GM23248 (cell line): ENCODE results near the gene CCDC175. TPM values are rescaled to one million over a fixed set of nuclear protein-coding genes. Genes with fewer than 3 reads are reported as not detected.

Source experiments
- DNase-seq: peaks from one replicate; pipeline ENCODE4 v3.0.0-alpha.2; 2015
- H2AFZ ChIP-seq: fragments of 200-600 bp; sonication (generic); 2 replicates; pipeline ENCODE4 v1.6.1; 2016; ENCODE audit warnings: antibody characterized with exemption
- H3F3A ChIP-seq: fragments of 200-600 bp; sonication (generic); 2 replicates; pipeline ENCODE4 v1.6.1; 2016; ENCODE audit warnings: mild to moderate bottlenecking, antibody characterized with exemption, mixed run types; ENCODE audit not compliant: insufficient read depth
- H3K27ac ChIP-seq: fragments of 200-600 bp; sonication (generic); 2 replicates; pipeline ENCODE4 v1.5.1; 2016; ENCODE audit warnings: mild to moderate bottlenecking
- H3K27me3 ChIP-seq: fragments of 200-600 bp; sonication (generic); replicated peaks from 2 replicates; pipeline ENCODE4 v1.6.1; 2016; ENCODE audit warnings: mild to moderate bottlenecking; ENCODE audit not compliant: insufficient read depth
- H3K36me3 ChIP-seq: fragments of 200-600 bp; sonication (generic); 2 replicates; pipeline ENCODE4 v1.6.1; 2016; ENCODE audit warnings: low read depth, mild to moderate bottlenecking
- H3K4me1 ChIP-seq: fragments of 200-600 bp; sonication (generic); 2 replicates; pipeline ENCODE4 v1.6.1; 2016; ENCODE audit warnings: mild to moderate bottlenecking; ENCODE audit not compliant: insufficient read depth
- H3K4me2 ChIP-seq: fragments of 200-600 bp; sonication (generic); one replicate; pipeline ENCODE4 v1.6.1; 2016; ENCODE audit warnings: mild to moderate bottlenecking; ENCODE audit not compliant: unreplicated experiment
- H3K4me3 ChIP-seq: fragments of 200-600 bp; sonication (generic); 2 replicates; pipeline ENCODE4 v1.5.1; 2016; ENCODE audit warnings: mild to moderate bottlenecking
- H3K79me2 ChIP-seq: fragments of 200-600 bp; sonication (generic); 2 replicates; pipeline ENCODE4 v1.6.1; 2016; ENCODE audit warnings: mild to moderate bottlenecking; ENCODE audit not compliant: insufficient read depth
- H3K9ac ChIP-seq: fragments of 200-600 bp; sonication (generic); 2 replicates; pipeline ENCODE4 v1.6.1; 2016; ENCODE audit warnings: mild to moderate bottlenecking
- H3K9me2 ChIP-seq: fragments of 200-600 bp; sonication (generic); 2 replicates; pipeline ENCODE4 v1.6.1; 2016; ENCODE audit warnings: mixed run types, mild to moderate bottlenecking, moderate library complexity; ENCODE audit not compliant: insufficient read depth
- H3K9me3 ChIP-seq: fragments of 200-600 bp; sonication (generic); one replicate; pipeline ENCODE4 v1.6.1; 2017; ENCODE audit warnings: low read depth
- H4K20me1 ChIP-seq: fragments of 200-600 bp; sonication (generic); 2 replicates; pipeline ENCODE4 v1.6.0; 2016; ENCODE audit not compliant: insufficient read depth
- EZH2 ChIP-seq: fragments of 200-600 bp; sonication (generic); IDR thresholded peaks from 2 replicates; pipeline ENCODE4 v1.6.1; 2018; ENCODE audit warnings: antibody characterized with exemption, mild to moderate bottlenecking; ENCODE audit not compliant: insufficient read depth, poor library complexity, severe bottlenecking
- EZH2phosphoT487 ChIP-seq: fragments of 200-600 bp; sonication (generic); IDR thresholded peaks from 2 replicates; pipeline ENCODE4 v1.6.1; 2018; ENCODE audit warnings: antibody characterized with exemption, moderate library complexity, mild to moderate bottlenecking, low read depth; ENCODE audit not compliant: insufficient read depth
- WGBS, 2 experiments: methylation state at CpG; one replicate each; pipeline ENCODE4 v1.1.6; 2015 to 2017; ENCODE audit warnings: low lambda C conversion rate in 2 of 2, low coverage in 1 of 2; ENCODE audit errors: missing lambda C conversion rate in 2 of 2; 5-methylcytosine and 5-hydroxymethylcytosine counted together
- in situ Hi-C: fragments of 300-500 bp; cut with MboI; formaldehyde crosslinking; loops from 2 replicates; pipeline ENCODE4 v1.15.0; 2020
- polyA plus RNA-seq: library from polyadenylated mRNA; unstranded; fragments of >200 nt; fragmentation: Nextera tagmentation; extraction: Ambion mirVana; gene quantifications from 2 replicates; pipeline ENCODE4 v1.2.1, GENCODE V29; 2016
- total RNA-seq: library from RNA; depleted of rRNA; stranded (reverse); fragments of >200 nt; shearing (Covaris generic); gene quantifications from 2 replicates; pipeline ENCODE4 v1.2.3, GENCODE V29; 2014

CCDC175 gene
- total and polyA plus RNA-seq, 2 experiments from 2014 or later: not detected

- peaks cover 41% of the 10 kb centered on the region for H3K4me1 ChIP-seq
- H3F3A ChIP-seq: peaks cover 22% of the 10 kb centered on the region
- H3K9me2 ChIP-seq: no peaks in the 10 kb centered on the region
- WGBS, 2 experiments: 0 to 2% methylated on average over 16 of the region's 16 CpGs
- peak overlapping the region; percentile 98 for H3K27ac ChIP-seq
- H2AFZ ChIP-seq: peak overlapping the region; percentile 91; the same call in 1 of the 2 replicates
- H3K4me3 ChIP-seq: peak overlapping the region; percentile 85
- DNase-seq: peak; percentile 77
- TF ChIP-seq EZH2: no peak
- TF ChIP-seq EZH2phosphoT487: no peak
- peaks cover 82% of the 10 kb centered on the region for H3K79me2 ChIP-seq
- peak overlapping the region; percentile 91 for H3K4me2 ChIP-seq
- H4K20me1 ChIP-seq: no peaks in the 10 kb centered on the region
- no peaks in the 10 kb centered on the region for H3K9me3 ChIP-seq
- no peaks in the 10 kb centered on the region for H3K27me3 ChIP-seq
- peaks cover 13% of the 10 kb centered on the region for H3K36me3 ChIP-seq
- H3K9ac ChIP-seq: peak overlapping the region; percentile 97
- in situ Hi-C loops: no loop called here
These were observed 93.2 kb downstream of the CCDC175 start for GRCh38 chr14:59483363-59483762.

GRCh38 chr14:59482541-59483331 lies 93.9 kb downstream of the CCDC175 start:
- no peaks in the 10 kb centered on the region for H3K9me2 ChIP-seq
- peaks cover 82% of the 10 kb centered on the region for H3K79me2 ChIP-seq
- in situ Hi-C loops: no loop called here
- H2AFZ ChIP-seq: peak overlapping the region; percentile 32; the same call in 1 of the 2 replicates
- peaks cover 10% of the 10 kb centered on the region for H3K36me3 ChIP-seq
- H4K20me1 ChIP-seq: no peaks in the 10 kb centered on the region
- TF ChIP-seq EZH2phosphoT487 (no peak), EZH2 (no peak)
- peak overlapping the region; percentile 85 for H3K4me3 ChIP-seq
- peak overlapping the region; percentile 98 for H3K27ac ChIP-seq
- peaks cover 22% of the 10 kb centered on the region for H3F3A ChIP-seq
- peaks cover 41% of the 10 kb centered on the region for H3K4me1 ChIP-seq
- 1 to 3% methylated on average over 6 of the region's 6 CpGs for WGBS, 2 experiments
- no peaks in the 10 kb centered on the region for H3K27me3 ChIP-seq
- H3K9ac ChIP-seq: peak overlapping the region; percentile 97
- no peaks in the 10 kb centered on the region for H3K9me3 ChIP-seq
- DNase-seq: peak; percentile 96
- H3K4me2 ChIP-seq: peak overlapping the region; percentile 91

- Histone ChIP-seq H3K9me2 (no peaks in the 10 kb centered on the region), H3K4me3 (peak overlapping the region; percentile 85), H3K27me3 (no peaks in the 10 kb centered on the region), H3F3A (peaks cover 22% of the 10 kb centered on the region), H3K36me3 (peaks cover 8% of the 10 kb centered on the region; the same call in 1 of the 2 replicates), H3K9ac (peak overlapping the region; percentile 97), H3K4me2 (peak overlapping the region; percentile 91), H3K4me1 (peaks cover 41% of the 10 kb centered on the region), H3K79me2 (peaks cover 82% of the 10 kb centered on the region), H3K27ac (peak overlapping the region; percentile 98), H4K20me1 (no peaks in the 10 kb centered on the region), H2AFZ (0 out of 2 replicates have a peak overlapping the region, but pooled peaks have one; percentile 32), H3K9me3 (no peaks in the 10 kb centered on the region)
- 8 to 12% methylated on average over 2 of the region's 2 CpGs for WGBS, 2 experiments
- in situ Hi-C loops: no loop called here
- peak; percentile 73 for DNase-seq
- TF ChIP-seq EZH2phosphoT487: no peak
- TF ChIP-seq EZH2: no peak
These were observed 94.6 kb downstream of the CCDC175 start for GRCh38 chr14:59481871-59482540.

- peaks cover 11% of the 10 kb centered on the region for H3K36me3 ChIP-seq
- peak overlapping the region; percentile 97 for H3K9ac ChIP-seq
- H3K9me3 ChIP-seq: no peaks in the 10 kb centered on the region
- peak overlapping the region; percentile 91 for H3K4me2 ChIP-seq
- WGBS, 2 experiments: 94 to 97% methylated on average over 2 of the region's 2 CpGs
- no peaks in the 10 kb centered on the region for H3K27me3 ChIP-seq
- peak overlapping the region; percentile 85 for H3K4me3 ChIP-seq
- H3F3A ChIP-seq: peaks cover 22% of the 10 kb centered on the region
- peaks cover 82% of the 10 kb centered on the region for H3K79me2 ChIP-seq
- H3K27ac ChIP-seq: peak overlapping the region; percentile 98
- H2AFZ ChIP-seq: no peak overlapping the region
- TF ChIP-seq EZH2 (no peak), EZH2phosphoT487 (no peak)
- DNase-seq: no peak
- H4K20me1 ChIP-seq: no peaks in the 10 kb centered on the region
- H3K4me1 ChIP-seq: peaks cover 41% of the 10 kb centered on the region
- no peaks in the 10 kb centered on the region for H3K9me2 ChIP-seq
- in situ Hi-C loops: no loop called here
These were observed 95.2 kb downstream of the CCDC175 start for GRCh38 chr14:59481407-59481806.
